Right renal cortex interstitium (tissue), 3 donors: ENCODE measurements around the gene PPP2R2C. TPM values are rescaled to one million over a fixed set of nuclear protein-coding genes. Genes with fewer than 3 reads are reported as not detected.

ENCODE experiments used
- DNase-seq, 3 donors: peaks; one replicate each; pipeline ENCODE4 v3.0.0-alpha.2; 2013; ENCODE audit warnings: low read depth in 3 of 3, low spot score in 2 of 3
- polyA plus RNA-seq, 3 donors: library from polyadenylated mRNA; unstranded; fragments of 120-200 nt; gene quantifications; one replicate each; pipeline ENCODE4 v1.2.1, GENCODE V29; 2013; ENCODE audit not compliant: insufficient read length in 3 of 3

PPP2R2C gene
- polyA plus RNA-seq, 3 donors = 0.22 to 0.62 (median 0.39) TPM

GRCh38 chr4:6383929-6384328 is 88.5 kb downstream of the PPP2R2C start:
- no peak for DNase-seq

GRCh38 chr4:6383009-6383404 is 89.4 kb downstream of the PPP2R2C start:
- no peak for DNase-seq

- no peak for DNase-seq
Observed at GRCh38 chr4:6381571-6382123, 90.8 kb downstream of the PPP2R2C start.

GRCh38 chr4:6380746-6381410 is 91.5 kb downstream of the PPP2R2C start:
- DNase-seq = no peak

GRCh38 chr4:6379767-6380745 is 92.4 kb downstream of the PPP2R2C start:
- no peak for DNase-seq

- DNase-seq = no peak
Observed at GRCh38 chr4:6378493-6379445, 93.6 kb downstream of the PPP2R2C start.

- DNase-seq = no peak
Observed at GRCh38 chr4:6377626-6378492, 94.6 kb downstream of the PPP2R2C start.

GRCh38 chr4:6375620-6376295 is 96.7 kb downstream of the PPP2R2C start:
- DNase-seq = no peak

- DNase-seq = no peak
Observed at GRCh38 chr4:6374575-6374974, 97.8 kb downstream of the PPP2R2C start.

GRCh38 chr4:6373541-6374410 is 98.6 kb downstream of the PPP2R2C start:
- DNase-seq = no peak

GRCh38 chr4:6372649-6373525 is 99.5 kb downstream of the PPP2R2C start:
- DNase-seq = no peak

GRCh38 chr4:6371812-6372211 is 100.6 kb downstream of the PPP2R2C start:
- DNase-seq = no peak

GRCh38 chr4:6371271-6371670 is 101.1 kb downstream of the PPP2R2C start:
- DNase-seq = no peak

- DNase-seq = no peak
Observed at GRCh38 chr4:6369924-6370645, 102.3 kb downstream of the PPP2R2C start.

- DNase-seq = no peak
Observed at GRCh38 chr4:6369511-6369910, 102.9 kb downstream of the PPP2R2C start.

- DNase-seq = no peak
Observed at GRCh38 chr4:6369035-6369434, 103.4 kb downstream of the PPP2R2C start.
